ENCODE data around the gene CUEDC1. TPM values are rescaled to one million over a fixed set of nuclear protein-coding genes. Genes with fewer than 3 reads are reported as not detected.

The CUEDC1 gene
- total RNA-seq, 4 donors from 2014 or later: 31.2 to 43.9 (median 34.3) TPM

GRCh38 chr17:57915544-57915943 is 39.7 kb downstream of the CUEDC1 start:
- H3K4me1 ChIP-seq: peaks cover 72 to 78% of the 10 kb centered on the region in 2 donors
- no peaks in the 10 kb centered on the region for H3K36me3 ChIP-seq
- H3K4me3 ChIP-seq: no peak overlapping the region
- no peaks in the 10 kb centered on the region for H3K27me3 ChIP-seq
- no peak for DNase-seq
- peak overlapping the region; percentile 60 to 75 (median 66) for H3K27ac ChIP-seq
- in situ Hi-C loops (cut with MboI; ENCODE audit: low sequenced_read_pairs in 4 of 4) (no loop called here), intact Hi-C loops (cut with DNase I; ENCODE audit: low total_unique reads) (no loop called here)
- ATAC-seq: no peak
- no peak for TF ChIP-seq POLR2A (IDR thresholded peaks at IDR 0.05)
- TF ChIP-seq, protein P1, sequence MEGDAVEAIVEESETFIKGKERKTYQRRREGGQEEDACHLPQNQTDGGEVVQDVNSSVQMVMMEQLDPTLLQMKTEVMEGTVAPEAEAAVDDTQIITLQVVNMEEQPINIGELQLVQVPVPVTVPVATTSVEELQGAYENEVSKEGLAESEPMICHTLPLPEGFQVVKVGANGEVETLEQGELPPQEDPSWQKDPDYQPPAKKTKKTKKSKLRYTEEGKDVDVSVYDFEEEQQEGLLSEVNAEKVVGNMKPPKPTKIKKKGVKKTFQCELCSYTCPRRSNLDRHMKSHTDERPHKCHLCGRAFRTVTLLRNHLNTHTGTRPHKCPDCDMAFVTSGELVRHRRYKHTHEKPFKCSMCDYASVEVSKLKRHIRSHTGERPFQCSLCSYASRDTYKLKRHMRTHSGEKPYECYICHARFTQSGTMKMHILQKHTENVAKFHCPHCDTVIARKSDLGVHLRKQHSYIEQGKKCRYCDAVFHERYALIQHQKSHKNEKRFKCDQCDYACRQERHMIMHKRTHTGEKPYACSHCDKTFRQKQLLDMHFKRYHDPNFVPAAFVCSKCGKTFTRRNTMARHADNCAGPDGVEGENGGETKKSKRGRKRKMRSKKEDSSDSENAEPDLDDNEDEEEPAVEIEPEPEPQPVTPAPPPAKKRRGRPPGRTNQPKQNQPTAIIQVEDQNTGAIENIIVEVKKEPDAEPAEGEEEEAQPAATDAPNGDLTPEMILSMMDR (IDR thresholded peaks at IDR 0.05 in 4 of 5, conservative IDR thresholded peaks at IDR 0.05 in 1 of 5): no peak
- H3K9me3 ChIP-seq: no peaks in the 10 kb centered on the region

- intact Hi-C loops (cut with DNase I; ENCODE audit: low total_unique reads) (no loop called here), in situ Hi-C loops (cut with MboI; ENCODE audit: low sequenced_read_pairs in 4 of 4) (no loop called here)
- Histone ChIP-seq H3K9me3 (no peaks in the 10 kb centered on the region), H3K36me3 (no peaks in the 10 kb centered on the region), H3K27me3 (no peaks in the 10 kb centered on the region), H3K4me3 (no peak overlapping the region), H3K4me1 (peaks cover 72 to 78% of the 10 kb centered on the region in 2 donors), H3K27ac (peak overlapping the region in 3 of 4 donors; percentile 21 to 43 (median 35))
- ATAC-seq (no peak), DNase-seq (no peak)
- no peak for TF ChIP-seq POLR2A (IDR thresholded peaks at IDR 0.05)
- TF ChIP-seq, protein P1 (IDR thresholded peaks at IDR 0.05 in 4 of 5, conservative IDR thresholded peaks at IDR 0.05 in 1 of 5): no peak
Observed at GRCh38 chr17:57914273-57915142, 40.7 kb downstream of the CUEDC1 start.

GRCh38 chr17:57913575-57914272 is 41.5 kb downstream of the CUEDC1 start:
- no peak for TF ChIP-seq POLR2A (IDR thresholded peaks at IDR 0.05)
- TF ChIP-seq, protein P1 (IDR thresholded peaks at IDR 0.05 in 4 of 5, conservative IDR thresholded peaks at IDR 0.05 in 1 of 5): no peak
- Histone ChIP-seq H3K27ac (peak overlapping the region in 3 of 4 donors; percentile 35 to 53 (median 43)), H3K4me1 (peaks cover 72 to 75% of the 10 kb centered on the region in 2 donors), H3K27me3 (no peaks in the 10 kb centered on the region), H3K9me3 (no peaks in the 10 kb centered on the region), H3K36me3 (no peaks in the 10 kb centered on the region), H3K4me3 (no peak overlapping the region)
- in situ Hi-C loops (cut with MboI; ENCODE audit: low sequenced_read_pairs in 4 of 4) (no loop called here), intact Hi-C loops (cut with DNase I; ENCODE audit: low total_unique reads) (no loop called here)
- no peak for DNase-seq
- ATAC-seq: no peak

DNA sequence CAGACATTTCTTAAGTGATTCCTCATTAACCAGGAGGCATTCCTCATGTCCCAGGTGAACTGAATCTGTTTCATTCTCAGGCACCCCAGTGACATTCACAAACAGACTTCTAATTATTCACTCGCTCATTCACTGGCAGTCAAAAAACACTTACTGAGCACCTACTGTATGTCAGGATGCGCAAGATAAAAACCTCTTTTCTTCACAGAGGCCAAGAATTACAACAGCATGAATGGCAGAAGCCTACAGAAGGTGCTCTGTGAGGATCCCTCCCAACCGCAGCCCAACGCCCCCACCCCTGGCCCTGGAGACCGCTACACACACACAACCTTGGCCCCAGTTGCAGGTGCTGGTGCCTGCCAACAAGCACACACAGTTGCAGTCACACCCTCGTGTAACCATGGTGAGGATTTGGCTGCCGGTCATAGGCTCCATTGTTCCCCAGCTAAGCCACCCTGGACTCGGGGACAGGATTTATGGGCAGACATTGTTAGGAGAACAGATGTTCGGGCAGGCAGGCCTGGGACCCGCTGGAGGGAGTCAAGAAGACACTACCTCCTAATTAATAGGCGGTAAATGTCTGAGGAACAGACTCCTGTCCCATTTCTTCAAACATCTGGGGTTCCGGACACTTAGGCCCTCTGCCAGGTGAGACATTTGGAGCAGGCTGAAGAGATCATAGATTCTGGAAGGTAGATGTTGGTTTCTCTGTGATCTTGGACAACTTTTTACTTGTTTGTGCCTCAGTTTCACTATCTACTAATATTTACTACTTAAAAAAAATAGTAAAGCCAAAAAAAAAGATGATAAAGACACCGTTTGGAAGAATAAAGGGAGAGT is 43.2 kb downstream of the CUEDC1 start:
- Histone ChIP-seq H3K36me3 (no peaks in the 10 kb centered on the region), H3K9me3 (no peaks in the 10 kb centered on the region), H3K27ac (peak overlapping the region; percentile 35 to 62 (median 57)), H3K27me3 (no peaks in the 10 kb centered on the region), H3K4me3 (no peak overlapping the region), H3K4me1 (peaks cover 56 to 58% of the 10 kb centered on the region in 2 donors)
- intact Hi-C loops (cut with DNase I; ENCODE audit: low total_unique reads): loop anchor here (1.0 kb wide), 1 partner anchor 13 kb away; no protein-coding TSS in a partner anchor
- in situ Hi-C loops (cut with MboI; ENCODE audit: low sequenced_read_pairs in 4 of 4): no loop called here
- peak; percentile 56 to 81 for DNase-seq
- no peak for TF ChIP-seq POLR2A (IDR thresholded peaks at IDR 0.05)
- TF ChIP-seq, protein P1 (IDR thresholded peaks at IDR 0.05 in 4 of 5, conservative IDR thresholded peaks at IDR 0.05 in 1 of 5): no peak
- peak; percentile 74 to 84 for ATAC-seq
